Omental fat pad (tissue), 4 donors: Measurements from ENCODE around the gene HHATL. TPM values are rescaled to one million over a fixed set of nuclear protein-coding genes. Genes with fewer than 3 reads are reported as not detected.

Source experiments
- ATAC-seq: fragments of 150-250 bp; one replicate; pipeline ENCODE4 v1.9.1; 2016; ENCODE audit warnings: mild to moderate bottlenecking, moderate library complexity; ENCODE audit not compliant: low FRiP score
- DNase-seq: peaks from one replicate; pipeline ENCODE4 v3.0.0-alpha.2; 2019; ENCODE audit warnings: low spot score
- total RNA-seq, 4 donors: library from RNA; depleted of rRNA; stranded (reverse); fragments of >200 nt; gene quantifications; one replicate each; pipeline ENCODE4 v1.1.0, GENCODE V29; 2016
- TF ChIP-seq, protein P1 (sequence below), 3 donors: fragments of 450-650 bp; IDR thresholded peaks; one replicate each; pipeline ENCODE4 v1.5.1; 2016 to 2017; ENCODE audit warnings: antibody characterized with exemption in 3 of 3, mild to moderate bottlenecking in 3 of 3, moderate library complexity in 2 of 3

HHATL gene
- total RNA-seq, 4 donors from 2014 or later = not detected

DNA sequence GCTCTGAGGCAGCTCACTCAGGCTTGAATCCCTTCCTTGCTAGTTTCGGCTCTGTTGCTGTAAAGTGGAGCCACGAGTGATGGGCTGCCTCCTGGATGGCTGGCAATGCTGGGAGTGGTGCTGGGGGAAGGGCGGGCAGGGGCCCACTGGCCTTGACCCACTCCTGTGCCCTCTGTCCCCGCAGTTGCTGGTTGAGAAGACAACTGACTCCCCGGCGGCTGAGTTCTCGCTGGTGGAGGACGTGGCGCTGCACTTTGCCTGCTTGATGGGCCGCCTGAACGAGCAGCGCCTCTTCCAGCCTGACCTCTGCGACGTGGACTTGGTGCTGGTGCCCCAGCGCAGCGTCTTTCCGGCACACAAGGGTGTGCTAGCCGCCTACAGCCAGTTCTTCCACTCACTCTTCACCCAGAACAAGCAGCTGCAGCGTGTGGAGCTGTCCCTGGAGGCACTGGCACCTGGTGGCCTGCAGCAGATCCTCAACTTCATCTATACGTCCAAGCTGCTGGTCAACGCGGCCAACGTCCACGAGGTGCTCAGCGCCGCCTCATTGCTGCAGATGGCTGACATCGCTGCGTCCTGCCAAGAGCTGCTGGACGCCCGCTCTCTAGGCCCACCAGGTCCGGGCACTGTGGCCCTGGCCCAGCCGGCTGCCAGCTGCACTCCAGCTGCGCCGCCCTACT, 44.4 kb downstream of the HHATL start:
- no peak for ATAC-seq
- no peak for DNase-seq
- TF ChIP-seq, protein P1, sequence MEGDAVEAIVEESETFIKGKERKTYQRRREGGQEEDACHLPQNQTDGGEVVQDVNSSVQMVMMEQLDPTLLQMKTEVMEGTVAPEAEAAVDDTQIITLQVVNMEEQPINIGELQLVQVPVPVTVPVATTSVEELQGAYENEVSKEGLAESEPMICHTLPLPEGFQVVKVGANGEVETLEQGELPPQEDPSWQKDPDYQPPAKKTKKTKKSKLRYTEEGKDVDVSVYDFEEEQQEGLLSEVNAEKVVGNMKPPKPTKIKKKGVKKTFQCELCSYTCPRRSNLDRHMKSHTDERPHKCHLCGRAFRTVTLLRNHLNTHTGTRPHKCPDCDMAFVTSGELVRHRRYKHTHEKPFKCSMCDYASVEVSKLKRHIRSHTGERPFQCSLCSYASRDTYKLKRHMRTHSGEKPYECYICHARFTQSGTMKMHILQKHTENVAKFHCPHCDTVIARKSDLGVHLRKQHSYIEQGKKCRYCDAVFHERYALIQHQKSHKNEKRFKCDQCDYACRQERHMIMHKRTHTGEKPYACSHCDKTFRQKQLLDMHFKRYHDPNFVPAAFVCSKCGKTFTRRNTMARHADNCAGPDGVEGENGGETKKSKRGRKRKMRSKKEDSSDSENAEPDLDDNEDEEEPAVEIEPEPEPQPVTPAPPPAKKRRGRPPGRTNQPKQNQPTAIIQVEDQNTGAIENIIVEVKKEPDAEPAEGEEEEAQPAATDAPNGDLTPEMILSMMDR (IDR thresholded peaks at IDR 0.05) = no peak

DNA sequence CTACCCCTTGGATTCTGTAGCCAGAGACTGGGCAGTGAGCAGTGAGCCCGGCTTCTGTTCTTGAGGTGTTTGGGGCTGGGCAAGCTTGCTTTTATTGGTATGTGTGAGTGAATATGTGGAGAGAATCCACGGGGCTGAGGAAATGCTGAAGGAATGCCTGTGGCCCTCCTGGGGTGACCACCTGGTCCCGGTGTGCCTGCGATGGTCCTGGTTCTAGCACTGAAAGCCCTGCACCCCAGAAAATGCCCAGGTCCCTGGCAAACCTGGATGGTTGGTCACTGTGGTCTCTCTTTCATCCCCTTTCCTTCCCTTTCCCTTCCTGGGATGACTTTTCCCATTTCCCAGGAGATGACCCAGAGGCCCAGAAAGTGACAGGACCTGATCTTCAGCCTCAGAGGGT, 44.9 kb downstream of the HHATL start:
- TF ChIP-seq, protein P1 (IDR thresholded peaks at IDR 0.05) = no peak
- ATAC-seq (no peak), DNase-seq (no peak)

DNA sequence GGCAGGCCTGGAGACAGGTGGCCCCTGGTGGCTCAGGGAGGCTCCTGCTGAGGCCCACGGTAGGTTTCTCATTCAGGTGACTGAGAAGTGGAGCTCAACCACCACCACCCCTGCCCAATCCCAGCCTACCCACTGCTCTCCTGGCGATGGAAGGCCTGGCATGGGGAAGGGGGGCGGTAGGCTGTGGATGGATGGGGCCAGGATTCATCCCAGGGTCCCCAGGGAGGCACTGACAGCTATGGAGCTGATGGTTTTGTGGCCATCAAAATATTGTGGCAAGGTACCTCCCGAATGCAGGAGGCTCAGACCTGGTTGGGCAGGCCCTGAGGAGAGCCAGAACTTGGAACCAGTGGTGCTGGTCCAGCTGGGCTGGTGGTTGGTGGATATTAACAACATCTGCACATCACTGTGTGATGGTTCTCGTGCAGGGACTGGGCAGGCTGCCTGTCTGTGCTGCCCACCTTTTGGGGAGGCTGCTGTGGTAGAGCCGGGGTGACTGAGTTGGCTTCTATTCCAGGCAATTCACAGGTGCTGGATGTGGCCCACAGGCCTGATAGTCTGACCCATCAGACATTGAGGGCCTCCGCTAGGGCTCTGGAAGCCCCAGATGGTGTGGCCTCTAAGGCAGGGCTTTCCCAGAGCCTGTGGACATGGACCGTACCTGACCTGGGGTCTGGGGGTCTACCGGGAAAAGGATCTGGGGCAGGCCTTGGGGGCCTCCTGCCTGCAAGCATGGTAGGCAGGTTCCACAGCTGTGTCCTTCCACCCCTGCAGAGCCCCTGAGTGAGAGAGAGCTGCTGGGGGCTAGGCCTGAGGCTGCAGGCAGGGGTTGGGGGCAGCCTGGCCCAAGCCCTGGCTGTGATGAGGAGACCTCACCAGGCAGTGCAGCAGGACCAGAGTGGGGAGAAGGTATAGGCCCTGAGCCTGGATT, 45.7 kb downstream of the HHATL start:
- TF ChIP-seq, protein P1 (IDR thresholded peaks at IDR 0.05) = no peak
- ATAC-seq (no peak), DNase-seq (no peak)

DNA sequence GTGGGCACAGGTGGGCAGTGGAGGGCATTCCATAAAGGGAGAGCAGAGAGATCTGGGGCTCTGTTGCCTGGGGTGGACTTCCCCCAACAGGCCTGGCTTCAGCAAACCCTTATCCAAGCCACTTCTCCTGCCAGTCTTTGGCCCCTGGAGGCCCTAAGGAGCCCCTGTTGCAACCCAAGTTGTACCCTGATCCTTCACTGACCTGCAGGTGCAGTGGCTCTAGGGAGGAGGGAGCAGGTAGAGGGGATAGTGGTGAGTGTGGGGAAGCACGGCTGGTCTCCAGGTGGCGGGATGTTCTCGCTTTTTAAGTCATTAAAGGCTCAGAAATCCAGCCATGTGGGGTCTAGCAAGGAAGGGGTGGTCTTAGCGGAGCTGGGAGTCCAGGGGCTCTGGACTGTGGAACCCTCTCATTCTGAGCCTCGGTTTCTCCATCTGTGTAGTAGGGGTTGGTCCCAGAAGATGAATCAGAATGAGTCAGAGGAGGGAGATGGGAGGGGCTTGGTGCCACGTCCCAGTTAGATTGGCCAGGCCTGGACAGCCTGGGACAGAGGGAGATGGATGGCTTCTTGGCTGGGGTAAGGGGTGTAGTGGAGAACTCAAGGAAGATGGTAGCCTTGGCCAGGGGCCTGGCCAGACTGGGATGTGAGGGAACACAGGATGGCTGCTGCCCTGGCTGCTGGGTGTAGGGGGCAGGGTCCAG, 46.5 kb downstream of the HHATL start:
- TF ChIP-seq, protein P1 (IDR thresholded peaks at IDR 0.05) = no peak
- DNase-seq (no peak), ATAC-seq (no peak)

DNA sequence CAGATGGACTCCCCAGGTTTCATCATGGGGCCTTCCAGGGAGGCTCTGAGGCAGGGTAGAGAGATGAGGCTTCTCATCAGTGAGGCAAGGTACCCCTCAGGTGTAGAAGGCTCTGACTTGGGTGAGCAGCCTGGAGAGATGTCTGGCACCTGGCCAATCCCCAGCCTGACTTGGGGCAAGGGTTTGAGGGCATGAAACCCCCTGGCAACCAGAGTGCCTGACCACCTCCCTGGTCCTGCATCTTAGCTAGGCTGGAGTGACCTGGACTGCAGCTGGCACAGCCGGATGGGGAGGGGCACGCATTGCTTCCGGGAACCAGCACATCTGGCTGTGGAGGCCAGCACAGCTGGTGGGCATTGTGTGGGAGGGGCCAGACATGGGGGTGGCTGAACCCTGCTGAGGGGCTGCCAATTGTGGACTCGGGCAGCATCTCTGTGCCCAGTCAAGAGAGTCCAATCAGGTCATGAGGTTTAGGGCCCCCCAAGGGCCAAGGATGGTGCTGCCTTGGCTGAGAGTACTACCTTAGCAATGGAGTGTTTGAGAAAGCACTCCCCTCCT, 47.2 kb downstream of the HHATL start:
- no peak for DNase-seq
- ATAC-seq = no peak
- TF ChIP-seq, protein P1 (IDR thresholded peaks at IDR 0.05) = no peak

DNA sequence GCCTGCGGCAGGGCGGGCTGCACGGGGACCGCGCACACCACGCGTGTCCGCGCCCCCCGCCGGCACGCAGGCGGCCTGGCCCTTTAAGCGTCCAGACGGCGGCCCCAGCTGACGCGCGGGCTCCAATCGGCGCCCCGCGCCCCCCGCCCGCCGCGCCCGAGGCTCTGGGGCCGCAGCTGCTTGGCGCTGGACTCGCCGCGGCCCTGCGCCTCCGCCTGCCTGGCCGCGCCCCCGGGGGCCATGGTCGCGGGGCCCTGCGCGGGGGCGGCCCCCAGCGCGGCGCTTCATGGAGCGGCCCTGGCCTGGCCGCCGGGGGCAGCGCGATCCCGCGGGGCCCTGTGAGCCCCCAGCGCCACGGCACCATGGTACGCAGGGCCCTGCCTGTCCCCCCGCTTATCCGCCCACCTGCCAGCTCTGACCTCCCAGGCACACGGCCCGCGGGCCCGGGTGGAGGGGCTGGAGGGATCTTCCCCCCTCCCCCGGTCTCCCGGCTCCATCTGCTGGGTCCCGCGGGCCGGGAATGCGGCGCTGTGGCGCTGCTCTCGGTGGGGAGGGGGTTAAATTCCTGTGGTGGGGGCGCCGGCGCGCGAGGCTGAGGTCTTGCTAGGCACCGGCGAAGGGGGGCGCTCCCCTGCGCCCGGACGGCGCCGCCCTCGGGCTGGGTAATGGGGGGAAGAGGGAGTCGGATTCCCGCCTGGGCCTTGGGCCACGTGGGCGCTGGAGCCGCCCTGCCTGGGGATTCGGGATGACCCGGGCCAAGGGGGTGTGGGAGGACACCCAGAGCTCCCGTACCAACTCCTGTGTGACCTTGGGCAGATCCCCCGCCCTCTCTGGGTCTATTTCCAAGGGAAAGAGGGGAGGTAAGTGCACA, 48.0 kb downstream of the HHATL start:
- TF ChIP-seq, protein P1 (IDR thresholded peaks at IDR 0.05) = no peak
- no peak for DNase-seq
- ATAC-seq = peak; percentile 31
